ENCODE results near the gene PROKR1. TPM values are rescaled to one million over a fixed set of nuclear protein-coding genes. Genes with fewer than 3 reads are reported as not detected.

Gene PROKR1
- polyA plus RNA-seq, 1 experiment: not detected

GRCh38 chr2:68695971-68696370 lies 52.6 kb downstream of the PROKR1 start:
- ChIA-PET POLR2A (no interaction called here), CTCF (interaction anchor here (1.3 to 2.6 kb wide), 2 partner anchors 13 to 230 kb away, joined by 3 to 13 read pairs; no protein-coding TSS in a partner anchor)
- Histone ChIP-seq H3K27me3 (ENCODE audit: control insufficient read depth, insufficient read depth, low read length) (peaks cover 4% of the 10 kb centered on the region), H3K36me3 (ENCODE audit: control insufficient read depth, insufficient read depth, low read length) (no peaks in the 10 kb centered on the region), H3K4me3 (ENCODE audit: low read depth, low read length) (no peak overlapping the region)
- DNase-seq (ENCODE audit: low read depth): no peak
- TF ChIP-seq, protein P1, sequence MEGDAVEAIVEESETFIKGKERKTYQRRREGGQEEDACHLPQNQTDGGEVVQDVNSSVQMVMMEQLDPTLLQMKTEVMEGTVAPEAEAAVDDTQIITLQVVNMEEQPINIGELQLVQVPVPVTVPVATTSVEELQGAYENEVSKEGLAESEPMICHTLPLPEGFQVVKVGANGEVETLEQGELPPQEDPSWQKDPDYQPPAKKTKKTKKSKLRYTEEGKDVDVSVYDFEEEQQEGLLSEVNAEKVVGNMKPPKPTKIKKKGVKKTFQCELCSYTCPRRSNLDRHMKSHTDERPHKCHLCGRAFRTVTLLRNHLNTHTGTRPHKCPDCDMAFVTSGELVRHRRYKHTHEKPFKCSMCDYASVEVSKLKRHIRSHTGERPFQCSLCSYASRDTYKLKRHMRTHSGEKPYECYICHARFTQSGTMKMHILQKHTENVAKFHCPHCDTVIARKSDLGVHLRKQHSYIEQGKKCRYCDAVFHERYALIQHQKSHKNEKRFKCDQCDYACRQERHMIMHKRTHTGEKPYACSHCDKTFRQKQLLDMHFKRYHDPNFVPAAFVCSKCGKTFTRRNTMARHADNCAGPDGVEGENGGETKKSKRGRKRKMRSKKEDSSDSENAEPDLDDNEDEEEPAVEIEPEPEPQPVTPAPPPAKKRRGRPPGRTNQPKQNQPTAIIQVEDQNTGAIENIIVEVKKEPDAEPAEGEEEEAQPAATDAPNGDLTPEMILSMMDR (IDR thresholded peaks at IDR 0.05; ENCODE audit: insufficient read depth, low read depth, low read length): no peak

DNA sequence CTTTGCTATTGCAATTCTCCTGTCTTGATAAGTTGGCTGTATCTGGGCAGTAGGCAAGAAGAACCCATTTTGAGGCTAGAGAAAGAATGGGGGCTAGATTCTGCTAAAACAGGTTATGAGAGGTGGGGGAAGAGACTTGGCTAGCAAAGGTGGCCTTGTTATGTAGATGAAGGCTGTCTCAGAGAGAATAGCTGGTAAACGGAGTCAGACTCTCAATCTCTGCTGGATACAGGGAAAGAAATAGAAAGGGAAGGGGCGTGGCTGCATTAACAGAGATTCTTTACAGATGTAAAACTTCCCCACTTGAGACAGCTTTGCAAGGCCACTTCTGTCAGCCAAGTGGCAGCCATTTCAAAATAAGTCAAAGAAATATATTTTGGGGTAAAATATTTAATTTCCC lies 53.2 kb downstream of the PROKR1 start:
- CTCF ChIA-PET: interaction anchor here (1.3 to 2.6 kb wide), 2 partner anchors 13 to 229 kb away, joined by 3 to 13 read pairs; no protein-coding TSS in a partner anchor
- no peaks in the 10 kb centered on the region for H3K36me3 ChIP-seq (ENCODE audit: control insufficient read depth, insufficient read depth, low read length)
- POLR2A ChIA-PET: no interaction called here
- no peak for DNase-seq (ENCODE audit: low read depth)
- H3K27me3 ChIP-seq (ENCODE audit: control insufficient read depth, insufficient read depth, low read length): peaks cover 4% of the 10 kb centered on the region
- TF ChIP-seq, protein P1 (IDR thresholded peaks at IDR 0.05; ENCODE audit: insufficient read depth, low read depth, low read length): no peak
- no peak overlapping the region for H3K4me3 ChIP-seq (ENCODE audit: low read depth, low read length)

DNA sequence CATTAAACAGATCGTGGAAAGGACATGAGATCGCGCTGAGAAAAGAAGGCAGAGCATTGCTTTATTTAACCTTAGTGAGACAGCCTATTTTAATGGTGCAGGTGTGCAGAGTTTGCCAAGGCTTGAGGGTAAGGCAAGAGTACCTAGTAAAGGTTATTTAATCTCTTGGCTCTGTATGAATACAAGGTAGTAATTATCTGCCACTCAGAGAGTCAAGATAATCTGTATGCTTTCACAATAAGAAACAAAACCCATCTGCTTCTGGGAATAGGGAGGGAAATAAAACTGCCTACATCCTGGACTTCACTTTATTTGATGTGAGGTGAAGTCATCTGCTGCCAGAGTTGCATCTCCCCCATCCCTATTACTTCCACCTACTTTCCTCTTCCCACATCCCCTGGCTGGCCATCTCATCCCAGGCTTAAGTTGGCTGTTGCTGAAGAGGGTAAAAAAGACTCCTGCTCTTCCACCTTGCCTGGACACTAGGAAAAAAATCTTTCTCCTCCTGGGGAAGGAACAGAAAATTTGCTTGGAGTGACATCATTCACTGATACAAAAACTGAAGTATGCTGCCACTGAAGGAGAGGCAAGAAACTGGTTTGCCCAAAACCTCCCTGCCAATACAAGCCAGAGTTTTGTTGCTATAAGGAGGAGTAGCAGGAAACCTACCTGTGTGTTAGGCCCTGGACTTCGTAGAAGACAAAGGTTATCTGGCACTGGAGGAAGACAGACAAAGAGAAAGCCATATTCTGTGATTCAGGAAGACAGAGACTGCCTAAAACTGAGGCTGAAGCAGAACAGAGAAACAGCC lies 55.4 kb downstream of the PROKR1 start:
- Histone ChIP-seq H3K36me3 (ENCODE audit: control insufficient read depth, insufficient read depth, low read length) (no peaks in the 10 kb centered on the region), H3K27me3 (ENCODE audit: control insufficient read depth, insufficient read depth, low read length) (peaks cover 4% of the 10 kb centered on the region), H3K4me3 (ENCODE audit: low read depth, low read length) (no peak overlapping the region)
- no peak for DNase-seq (ENCODE audit: low read depth)
- POLR2A ChIA-PET: no interaction called here
- TF ChIP-seq, protein P1 (IDR thresholded peaks at IDR 0.05; ENCODE audit: insufficient read depth, low read depth, low read length): no peak
- CTCF ChIA-PET: no interaction called here

DNA sequence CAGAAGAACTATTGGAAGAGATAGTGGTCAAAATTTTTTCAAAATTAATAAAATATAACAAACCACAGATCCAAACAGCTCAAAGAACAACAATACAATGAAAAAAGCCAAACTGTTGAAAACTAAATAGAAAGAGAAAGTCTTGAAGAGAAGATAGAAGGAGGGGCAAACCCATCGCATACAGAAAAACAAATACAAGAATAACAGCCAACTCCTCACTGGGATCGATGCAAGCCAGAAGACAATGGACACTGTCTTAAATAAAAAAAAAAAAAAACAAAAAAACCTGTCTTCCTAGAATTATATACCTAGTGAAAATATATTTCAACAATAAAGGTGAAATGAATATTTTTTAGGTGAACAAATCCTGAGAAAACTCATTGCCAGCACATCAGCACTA lies 57.2 kb downstream of the PROKR1 start:
- DNase-seq (ENCODE audit: low read depth): no peak
- TF ChIP-seq, protein P1 (IDR thresholded peaks at IDR 0.05; ENCODE audit: insufficient read depth, low read depth, low read length): no peak
- Histone ChIP-seq H3K36me3 (ENCODE audit: control insufficient read depth, insufficient read depth, low read length) (no peaks in the 10 kb centered on the region), H3K27me3 (ENCODE audit: control insufficient read depth, insufficient read depth, low read length) (peaks cover 7% of the 10 kb centered on the region), H3K4me3 (ENCODE audit: low read depth, low read length) (no peak overlapping the region)
- ChIA-PET CTCF (interaction anchor here (1.3 kb wide), 1 partner anchor 9 kb away, joined by 6 read pairs; no protein-coding TSS in a partner anchor), POLR2A (no interaction called here)

DNA sequence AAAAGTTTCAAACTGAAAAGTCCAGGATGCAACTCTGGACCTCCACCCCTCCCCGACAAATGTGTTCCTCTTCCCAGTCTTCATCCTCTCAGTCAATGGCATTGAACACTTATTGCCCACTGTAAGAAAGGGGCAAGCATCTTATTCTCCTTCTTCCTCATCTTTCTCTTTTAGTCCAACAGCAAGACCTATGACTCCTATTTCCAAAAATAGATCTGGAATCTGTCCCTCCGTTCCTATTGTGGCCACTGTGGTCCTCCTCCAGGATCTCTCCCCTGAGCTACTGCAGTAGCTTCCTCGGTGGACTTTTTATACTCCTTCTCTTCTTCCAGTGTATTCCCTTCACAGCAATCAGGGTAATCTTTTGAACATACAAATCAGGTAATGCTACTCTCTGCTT lies 63.3 kb downstream of the PROKR1 start:
- ChIA-PET CTCF (no interaction called here), POLR2A (no interaction called here)
- Histone ChIP-seq H3K27me3 (ENCODE audit: control insufficient read depth, insufficient read depth, low read length) (peaks cover 3% of the 10 kb centered on the region), H3K36me3 (ENCODE audit: control insufficient read depth, insufficient read depth, low read length) (no peaks in the 10 kb centered on the region), H3K4me3 (ENCODE audit: low read depth, low read length) (no peak overlapping the region)
- DNase-seq (ENCODE audit: low read depth): no peak
- TF ChIP-seq, protein P1 (IDR thresholded peaks at IDR 0.05; ENCODE audit: insufficient read depth, low read depth, low read length): no peak

Other genes starting within 250 kb of the PROKR1 start
- 0.49 and 0.97 TPM in 2 replicates for gene FBXO48, start 176.3 kb upstream of the PROKR1 start, polyA plus RNA-seq (2011; rRNA removed)
- gene APLF, start 176.0 kb upstream of the PROKR1 start, polyA plus RNA-seq (2011; rRNA removed): 1.2 and 3.0 TPM in 2 replicates
- 0.06 TPM in 1 of 2 replicates, not detected in the other for gene ARHGAP25, start 91.2 kb downstream of the PROKR1 start, polyA plus RNA-seq (2011; rRNA removed)
- gene BMP10, start 227.8 kb downstream of the PROKR1 start, polyA plus RNA-seq (2011; rRNA removed): not detected in 2 replicates

All from BJ (cell line).